Mesenchymal stem cell (in vitro differentiated cells and primary cell): ENCODE measurements around the gene MLKL.
"Not testable (repeated sequence)": the region's sequence is repeated elsewhere in the genome, so short reads cannot be mapped to it uniquely, and the experiment has no call there.

Experiments
- DNase-seq: peaks from one replicate; pipeline ENCODE4 v3.0.0-alpha.2; 2013
- H2AFZ ChIP-seq: one replicate; pipeline ENCODE4 v1.6.1; 2013; ENCODE audit warnings: low read depth, mild to moderate bottlenecking, control low read depth, inconsistent platforms, low read length, moderate library complexity
- H2AK5ac ChIP-seq: 2 replicates; pipeline ENCODE4 v1.6.1; 2013; ENCODE audit warnings: low read length, moderate library complexity, mild to moderate bottlenecking, inconsistent platforms; ENCODE audit not compliant: severe bottlenecking
- H2BK120ac ChIP-seq: one replicate; pipeline ENCODE4 v1.6.1; 2013; ENCODE audit warnings: low read depth, mild to moderate bottlenecking, inconsistent platforms, low read length, moderate library complexity
- H2BK12ac ChIP-seq, 2 experiments: one replicate each; pipeline ENCODE4 v1.6.1; 2013; ENCODE audit warnings: inconsistent platforms in 2 of 2, low read length in 2 of 2, mild to moderate bottlenecking in 2 of 2, moderate library complexity in 2 of 2, control low read depth in 1 of 2
- H2BK15ac ChIP-seq: one replicate; pipeline ENCODE4 v1.6.1; 2013; ENCODE audit warnings: mild to moderate bottlenecking, low read depth, inconsistent platforms; ENCODE audit not compliant: poor library complexity, severe bottlenecking
- H2BK5ac ChIP-seq: 2 replicates; pipeline ENCODE4 v1.6.1; 2013; ENCODE audit warnings: low read depth, mild to moderate bottlenecking, low read length, control low read depth, inconsistent platforms; ENCODE audit not compliant: poor library complexity, severe bottlenecking
- H3K14ac ChIP-seq, 2 experiments: one replicate each; pipeline ENCODE4 v1.6.1; 2013; ENCODE audit warnings: inconsistent platforms in 2 of 2, low read length in 2 of 2, control low read depth in 1 of 2, mild to moderate bottlenecking in 1 of 2, moderate library complexity in 1 of 2
- H3K18ac ChIP-seq, 2 experiments: one replicate each; pipeline ENCODE4 v1.6.1; 2013; ENCODE audit warnings: inconsistent platforms in 2 of 2, low read length in 2 of 2, control low read depth in 1 of 2, low read depth in 1 of 2, mild to moderate bottlenecking in 1 of 2
- H3K23ac ChIP-seq, 2 experiments: one replicate each; pipeline ENCODE4 v1.6.1; 2013; ENCODE audit warnings: inconsistent platforms in 2 of 2, low read length in 2 of 2, mild to moderate bottlenecking in 2 of 2, moderate library complexity in 2 of 2, control low read depth in 1 of 2
- H3K27ac ChIP-seq: 2 replicates; pipeline ENCODE4 v1.5.1; 2013; ENCODE audit warnings: mild to moderate bottlenecking, moderate library complexity, low read length, control low read depth, inconsistent platforms; ENCODE audit not compliant: poor library complexity, severe bottlenecking
- H3K27me3 ChIP-seq, 2 experiments: 2 replicates each; pipeline versions ENCODE4 v1.6.1 to v1.7.0; 2013; ENCODE audit warnings: low read length in 2 of 2, mild to moderate bottlenecking in 2 of 2, moderate library complexity in 2 of 2, control low read depth in 1 of 2, inconsistent platforms in 1 of 2; ENCODE audit not compliant: control insufficient read depth in 1 of 2, insufficient read depth in 1 of 2
- H3K36me3 ChIP-seq, 2 experiments: 2 replicates each; pipeline versions ENCODE4 v1.6.1 to v1.7.0; 2013; ENCODE audit warnings: low read length in 2 of 2, control low read depth in 1 of 2, inconsistent platforms in 1 of 2, low read depth in 1 of 2, mild to moderate bottlenecking in 1 of 2; ENCODE audit not compliant: insufficient read depth in 2 of 2, control insufficient read depth in 1 of 2
- H3K4ac ChIP-seq, 2 experiments: one replicate each; pipeline ENCODE4 v1.6.1; 2013; ENCODE audit warnings: inconsistent platforms in 2 of 2, low read length in 2 of 2, mild to moderate bottlenecking in 2 of 2, moderate library complexity in 2 of 2, control low read depth in 1 of 2, low read depth in 1 of 2
- H3K4me1 ChIP-seq: 2 replicates; pipeline ENCODE4 v1.6.1; 2013; ENCODE audit warnings: low read depth, low read length, control low read depth; ENCODE audit not compliant: control insufficient read depth, insufficient read depth
- H3K4me2 ChIP-seq: 2 replicates; pipeline ENCODE4 v1.6.1; 2013; ENCODE audit warnings: low read length, mild to moderate bottlenecking, inconsistent platforms; ENCODE audit not compliant: poor library complexity, severe bottlenecking
- H3K4me3 ChIP-seq, 2 experiments: 2 replicates each; pipeline versions ENCODE4 v1.5.1 to v1.7.0; 2013; ENCODE audit warnings: low read length in 2 of 2, mild to moderate bottlenecking in 2 of 2, control low read depth in 1 of 2, low read depth in 1 of 2; ENCODE audit not compliant: insufficient read depth in 1 of 2
- H3K79me1 ChIP-seq: replicated peaks from 2 replicates; pipeline ENCODE4 v1.6.1; 2013; ENCODE audit warnings: mild to moderate bottlenecking, control low read depth, low read length, inconsistent platforms; ENCODE audit not compliant: poor library complexity, severe bottlenecking
- H3K9ac ChIP-seq: 2 replicates; pipeline ENCODE4 v1.7.0; 2013; ENCODE audit warnings: mild to moderate bottlenecking, low read length, moderate library complexity
- H3K9me3 ChIP-seq: 2 replicates; pipeline ENCODE4 v1.7.0; 2013; ENCODE audit warnings: mild to moderate bottlenecking, low read length; ENCODE audit not compliant: control insufficient read depth
- H4K8ac ChIP-seq: one replicate; pipeline ENCODE4 v1.6.1; 2013; ENCODE audit warnings: inconsistent platforms, mild to moderate bottlenecking, low read length, moderate library complexity
- H4K91ac ChIP-seq: one replicate; pipeline ENCODE4 v1.6.1; 2013; ENCODE audit warnings: mild to moderate bottlenecking, low read length, inconsistent platforms
- WGBS: methylation state at CpG from one replicate; pipeline ENCODE4 v1.1.7; 2013; ENCODE audit warnings: mixed read lengths; 5-methylcytosine and 5-hydroxymethylcytosine counted together

The MLKL gene

GRCh38 chr16:74722156-74722555 is 21.5 kb upstream of the MLKL start:
- H3K23ac ChIP-seq, result not testable (repeated sequence)

GRCh38 chr16:74721716-74722115 is 21.1 kb upstream of the MLKL start:
- Histone ChIP-seq H4K8ac (no peak overlapping the region), H3K14ac (no peak overlapping the region), H3K27me3 (peaks cover 3 to 56% of the 10 kb centered on the region in 2 experiments), H4K91ac (no peak overlapping the region), H3K9ac (no peak overlapping the region), H2BK12ac (no peak overlapping the region), H3K79me1 (no peaks in the 10 kb centered on the region), H2AK5ac (no peak overlapping the region), H2BK120ac (no peak overlapping the region), H3K4me3 (no peak overlapping the region), H2AFZ (no peak overlapping the region), H3K4me2 (no peak overlapping the region), H2BK15ac (no peak overlapping the region), H2BK5ac (no peak overlapping the region), H3K23ac (no peak overlapping the region), H3K4ac (no peak overlapping the region), H3K9me3 (peaks cover 2% of the 10 kb centered on the region), H3K18ac (no peak overlapping the region), H3K36me3 (no peaks in the 10 kb centered on the region), H3K4me1 (peaks cover 10% of the 10 kb centered on the region), H3K27ac (no peak overlapping the region)
- 79% methylated on average over 11 of the region's 11 CpGs for WGBS
- no peak for DNase-seq

More at GRCh38 chr16:74722156-74722555, 21.5 kb upstream of the MLKL start:
- not testable (repeated sequence) for H3K4me3 ChIP-seq, H2AFZ ChIP-seq, H3K4me2 ChIP-seq, H3K36me3 ChIP-seq, H2BK120ac ChIP-seq, H4K91ac ChIP-seq, DNase-seq, H3K79me1 ChIP-seq, H2BK5ac ChIP-seq, H2BK15ac ChIP-seq, H4K8ac ChIP-seq, H3K9ac ChIP-seq, H2AK5ac ChIP-seq, H2BK12ac ChIP-seq, H3K27ac ChIP-seq, H3K14ac ChIP-seq, H3K4ac ChIP-seq, H3K18ac ChIP-seq, H3K9me3 ChIP-seq
- peaks cover 3 to 52% of the 10 kb centered on the region in 2 experiments for H3K27me3 ChIP-seq
- peaks cover 10% of the 10 kb centered on the region for H3K4me1 ChIP-seq
- 70% methylated on average over 2 of the region's 2 CpGs for WGBS

GRCh38 chr16:74720579-74720978 is 19.9 kb upstream of the MLKL start:
- H3K4ac ChIP-seq, result no peak overlapping the region
- WGBS, result 85% methylated on average over 5 of the region's 5 CpGs
- H4K91ac ChIP-seq, result no peak overlapping the region
- H2AK5ac ChIP-seq, result no peak overlapping the region
- DNase-seq, result no peak
- H3K9me3 ChIP-seq, result no peaks in the 10 kb centered on the region
- no peak overlapping the region for H3K4me3 ChIP-seq
- H2BK5ac ChIP-seq, result no peak overlapping the region
- no peak overlapping the region for H3K27ac ChIP-seq
- no peak overlapping the region for H2BK15ac ChIP-seq
- no peak overlapping the region for H3K23ac ChIP-seq
- H3K27me3 ChIP-seq, result peaks cover 3 to 58% of the 10 kb centered on the region in 2 experiments
- H3K14ac ChIP-seq, result no peak overlapping the region
- H3K4me1 ChIP-seq, result peaks cover 10% of the 10 kb centered on the region
- no peak overlapping the region for H3K4me2 ChIP-seq
- H4K8ac ChIP-seq, result no peak overlapping the region
- H2AFZ ChIP-seq, result no peak overlapping the region
- no peak overlapping the region for H3K18ac ChIP-seq
- H2BK120ac ChIP-seq, result no peak overlapping the region
- H2BK12ac ChIP-seq, result no peak overlapping the region
- H3K9ac ChIP-seq, result no peak overlapping the region
- H3K79me1 ChIP-seq, result no peaks in the 10 kb centered on the region
- no peaks in the 10 kb centered on the region for H3K36me3 ChIP-seq

- H2BK120ac ChIP-seq, result no peak overlapping the region
- no peak overlapping the region for H2BK12ac ChIP-seq
- H4K91ac ChIP-seq, result no peak overlapping the region
- no peak overlapping the region for H3K18ac ChIP-seq
- no peaks in the 10 kb centered on the region for H3K79me1 ChIP-seq
- no peak overlapping the region for H3K9ac ChIP-seq
- 88% methylated on average over 23 of the region's 27 CpGs for WGBS
- no peaks in the 10 kb centered on the region for H3K9me3 ChIP-seq
- H3K23ac ChIP-seq, result no peak overlapping the region
- H2AK5ac ChIP-seq, result no peak overlapping the region
- no peaks in the 10 kb centered on the region for H3K4me1 ChIP-seq
- H3K27ac ChIP-seq, result no peak overlapping the region
- no peaks in the 10 kb centered on the region for H3K36me3 ChIP-seq
- no peak overlapping the region for H3K14ac ChIP-seq
- no peak for DNase-seq
- no peak overlapping the region for H3K4me3 ChIP-seq
- H4K8ac ChIP-seq, result no peak overlapping the region
- no peak overlapping the region for H2BK5ac ChIP-seq
- H2AFZ ChIP-seq, result no peak overlapping the region
- no peak overlapping the region for H3K4me2 ChIP-seq
- no peak overlapping the region for H2BK15ac ChIP-seq
- peaks cover 3 to 57% of the 10 kb centered on the region in 2 experiments for H3K27me3 ChIP-seq
- no peak overlapping the region for H3K4ac ChIP-seq
Observed at GRCh38 chr16:74718741-74719610, 18.3 kb upstream of the MLKL start.
